GM12875 (cell line): ENCODE results near the gene RNF144A.
"Not testable (repeated sequence)": the region's sequence is repeated elsewhere in the genome, so short reads cannot be mapped to it uniquely, and the experiment has no call there.

Experiments used
- H3K4me3 ChIP-seq: one replicate; pipeline ENCODE4 v1.5.1; 2011; ENCODE audit warnings: low read depth, low read length, control low read depth
- CTCF ChIP-seq: IDR thresholded peaks from 2 replicates; pipeline ENCODE4 v1.5.1; 2011; ENCODE audit warnings: low read depth, mild to moderate bottlenecking, control low read depth, inconsistent platforms, low read length, moderate library complexity, borderline replicate concordance; ENCODE audit not compliant: insufficient read depth

Gene RNF144A

GRCh38 chr2:6934345-6934744 is 17.1 kb downstream of the RNF144A start:
- H3K4me3 ChIP-seq: no peak overlapping the region
- TF ChIP-seq CTCF: no peak

- no peak overlapping the region for H3K4me3 ChIP-seq
- TF ChIP-seq CTCF: no peak
Measured at GRCh38 chr2:6934758-6935651, 17.8 kb downstream of the RNF144A start.

GRCh38 chr2:6935652-6936020 is 18.4 kb downstream of the RNF144A start:
- not testable (repeated sequence) for H3K4me3 ChIP-seq

GRCh38 chr2:6937157-6937556 is 19.9 kb downstream of the RNF144A start:
- no peak overlapping the region for H3K4me3 ChIP-seq
- TF ChIP-seq CTCF: no peak

- H3K4me3 ChIP-seq: no peak overlapping the region
- TF ChIP-seq CTCF: no peak
Measured at GRCh38 chr2:6937582-6937981, 20.4 kb downstream of the RNF144A start.

- no peak for TF ChIP-seq CTCF
- no peak overlapping the region for H3K4me3 ChIP-seq
Measured at GRCh38 chr2:6939071-6939470, 21.9 kb downstream of the RNF144A start.

GRCh38 chr2:6940820-6941219 is 23.6 kb downstream of the RNF144A start:
- no peak overlapping the region for H3K4me3 ChIP-seq
- no peak for TF ChIP-seq CTCF
